ENCODE data around the gene ASMT.

The ASMT gene

DNA sequence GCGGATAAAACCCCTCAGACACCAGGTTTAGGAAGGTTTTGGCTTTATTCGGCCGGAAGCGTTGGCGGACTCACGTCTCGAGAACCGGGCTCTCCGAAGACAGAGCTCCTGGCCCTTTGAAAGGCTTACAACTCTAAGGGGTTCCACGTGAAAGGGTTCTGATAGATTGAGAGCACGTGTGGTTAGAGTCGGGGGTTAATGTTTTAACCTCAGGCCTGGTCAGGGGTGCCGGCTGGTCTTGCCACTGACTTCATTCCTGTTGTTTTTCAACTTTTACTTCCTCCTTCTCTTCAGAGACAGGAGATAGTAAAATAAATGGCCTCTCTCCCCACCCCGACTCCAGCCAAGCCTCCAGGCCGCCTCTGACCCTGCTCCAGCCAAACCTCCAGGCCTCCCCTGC is 4.7 kb upstream of the ASMT start:
- Histone ChIP-seq H3K9ac (no peak overlapping the region), H3K27ac (no peak overlapping the region), H2AFZ (ENCODE audit: low read depth) (no peak overlapping the region), H3K4me2 (no peak overlapping the region), H3K36me3 (ENCODE audit: insufficient read depth) (no peaks in the 10 kb centered on the region), H3K4me3 (IDR thresholded peaks at IDR 0.05; ENCODE audit: insufficient read depth, low read depth, low read length) (no peak overlapping the region), H4K20me1 (ENCODE audit: insufficient read depth) (no peaks in the 10 kb centered on the region), H3K27me3 (ENCODE audit: insufficient read depth, low read depth) (no peaks in the 10 kb centered on the region), H3K4me1 (ENCODE audit: low read depth, poor library complexity, severe bottlenecking) (no peaks in the 10 kb centered on the region), H3K79me2 (ENCODE audit: insufficient read depth, low read depth) (no peaks in the 10 kb centered on the region)
- no peak for TF ChIP-seq CTCF (conservative IDR thresholded peaks at IDR 0.05; ENCODE audit: low read depth, low read length)

- no peaks in the 10 kb centered on the region for H3K27me3 ChIP-seq (ENCODE audit: insufficient read depth, low read depth)
- H3K9ac ChIP-seq = no peak overlapping the region
- H4K20me1 ChIP-seq (ENCODE audit: insufficient read depth) = no peaks in the 10 kb centered on the region
- no peaks in the 10 kb centered on the region for H3K79me2 ChIP-seq (ENCODE audit: insufficient read depth, low read depth)
- no peaks in the 10 kb centered on the region for H3K36me3 ChIP-seq (ENCODE audit: insufficient read depth)
- TF ChIP-seq CTCF (conservative IDR thresholded peaks at IDR 0.05; ENCODE audit: low read depth, low read length) = no peak
- H3K4me2 ChIP-seq = no peak overlapping the region
- no peaks in the 10 kb centered on the region for H3K4me1 ChIP-seq (ENCODE audit: low read depth, poor library complexity, severe bottlenecking)
- H3K27ac ChIP-seq = no peak overlapping the region
- H3K4me3 ChIP-seq (IDR thresholded peaks at IDR 0.05; ENCODE audit: insufficient read depth, low read depth, low read length) = no peak overlapping the region
- H2AFZ ChIP-seq (ENCODE audit: low read depth) = no peak overlapping the region
These were observed 4.1 kb upstream of the ASMT start for GRCh38 chrX:1610736-1611135.

DNA sequence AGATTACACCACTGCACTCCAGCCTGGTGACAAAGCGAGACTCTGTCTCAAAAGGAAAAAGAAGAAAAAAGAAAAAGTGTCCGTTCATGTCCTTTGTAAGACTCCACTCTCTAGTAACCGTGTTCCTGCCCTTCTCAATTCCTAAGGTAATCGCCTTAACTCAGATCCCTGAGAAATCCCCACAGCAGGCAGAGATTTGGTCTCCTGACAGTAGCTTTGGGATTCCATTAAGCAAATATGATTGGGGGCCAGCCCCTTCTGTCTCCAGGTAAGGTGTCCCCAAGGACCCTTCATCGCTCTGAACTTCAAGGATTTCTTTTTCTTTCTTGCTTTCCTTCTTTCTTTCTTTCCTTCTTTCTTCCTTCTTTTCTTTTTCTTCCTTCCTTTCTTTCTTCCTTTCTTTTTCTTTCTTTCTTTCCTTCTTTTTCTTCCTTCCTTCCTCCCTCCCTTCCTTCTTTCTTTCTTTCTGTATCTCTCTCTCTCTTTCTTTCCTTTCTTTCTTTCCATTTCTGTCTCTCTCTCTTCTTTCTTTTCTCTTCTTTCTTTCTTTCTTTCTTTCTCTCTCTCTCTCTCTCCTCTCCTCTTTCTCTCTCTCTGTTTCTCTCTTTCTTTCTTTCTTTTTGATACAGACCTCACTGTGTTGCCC is 2.1 kb upstream of the ASMT start:
- Histone ChIP-seq H3K27ac (no peak overlapping the region), H3K4me3 (IDR thresholded peaks at IDR 0.05; ENCODE audit: insufficient read depth, low read depth, low read length) (no peak overlapping the region), H3K36me3 (ENCODE audit: insufficient read depth) (no peaks in the 10 kb centered on the region), H4K20me1 (ENCODE audit: insufficient read depth) (no peaks in the 10 kb centered on the region), H3K4me2 (no peak overlapping the region), H3K4me1 (ENCODE audit: low read depth, poor library complexity, severe bottlenecking) (no peaks in the 10 kb centered on the region), H3K9ac (no peak overlapping the region), H3K27me3 (ENCODE audit: insufficient read depth, low read depth) (no peaks in the 10 kb centered on the region), H3K79me2 (ENCODE audit: insufficient read depth, low read depth) (no peaks in the 10 kb centered on the region), H2AFZ (ENCODE audit: low read depth) (no peak overlapping the region)
- TF ChIP-seq CTCF (conservative IDR thresholded peaks at IDR 0.05; ENCODE audit: low read depth, low read length) = no peak

DNA sequence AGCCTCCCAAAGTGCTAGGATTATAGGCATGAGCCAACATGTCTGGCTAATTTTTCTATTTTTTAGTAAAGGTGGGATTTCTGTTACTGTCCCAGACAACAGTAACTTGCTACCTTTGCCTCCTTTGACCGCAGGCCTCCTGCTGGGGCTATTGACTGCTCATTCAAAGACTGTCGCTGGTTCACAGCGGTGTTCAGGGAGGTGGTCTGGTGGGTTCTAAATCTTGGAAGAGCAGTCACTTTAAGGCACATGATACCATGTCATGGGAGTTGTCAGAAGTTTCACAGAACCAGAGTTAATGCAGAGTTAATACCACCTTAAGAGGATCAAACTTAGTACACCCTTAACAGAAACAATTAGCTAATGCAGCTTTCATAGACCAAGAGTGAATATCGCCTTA is 3.8 kb downstream of the ASMT start:
- H3K79me2 ChIP-seq (ENCODE audit: insufficient read depth, low read depth) = no peaks in the 10 kb centered on the region
- H3K4me1 ChIP-seq (ENCODE audit: low read depth, poor library complexity, severe bottlenecking) = no peaks in the 10 kb centered on the region
- no peaks in the 10 kb centered on the region for H3K27me3 ChIP-seq (ENCODE audit: insufficient read depth, low read depth)
- no peak overlapping the region for H3K27ac ChIP-seq
- no peak overlapping the region for H2AFZ ChIP-seq (ENCODE audit: low read depth)
- H3K9ac ChIP-seq = no peak overlapping the region
- H4K20me1 ChIP-seq (ENCODE audit: insufficient read depth) = no peaks in the 10 kb centered on the region
- no peak overlapping the region for H3K4me2 ChIP-seq
- H3K36me3 ChIP-seq (ENCODE audit: insufficient read depth) = no peaks in the 10 kb centered on the region
- no peak overlapping the region for H3K4me3 ChIP-seq (IDR thresholded peaks at IDR 0.05; ENCODE audit: insufficient read depth, low read depth, low read length)
- TF ChIP-seq CTCF (conservative IDR thresholded peaks at IDR 0.05; ENCODE audit: low read depth, low read length) = no peak

Measured in KMS-11 (cell line).